ENCODE measurements around the gene SPA17.

SPA17 gene

DNA sequence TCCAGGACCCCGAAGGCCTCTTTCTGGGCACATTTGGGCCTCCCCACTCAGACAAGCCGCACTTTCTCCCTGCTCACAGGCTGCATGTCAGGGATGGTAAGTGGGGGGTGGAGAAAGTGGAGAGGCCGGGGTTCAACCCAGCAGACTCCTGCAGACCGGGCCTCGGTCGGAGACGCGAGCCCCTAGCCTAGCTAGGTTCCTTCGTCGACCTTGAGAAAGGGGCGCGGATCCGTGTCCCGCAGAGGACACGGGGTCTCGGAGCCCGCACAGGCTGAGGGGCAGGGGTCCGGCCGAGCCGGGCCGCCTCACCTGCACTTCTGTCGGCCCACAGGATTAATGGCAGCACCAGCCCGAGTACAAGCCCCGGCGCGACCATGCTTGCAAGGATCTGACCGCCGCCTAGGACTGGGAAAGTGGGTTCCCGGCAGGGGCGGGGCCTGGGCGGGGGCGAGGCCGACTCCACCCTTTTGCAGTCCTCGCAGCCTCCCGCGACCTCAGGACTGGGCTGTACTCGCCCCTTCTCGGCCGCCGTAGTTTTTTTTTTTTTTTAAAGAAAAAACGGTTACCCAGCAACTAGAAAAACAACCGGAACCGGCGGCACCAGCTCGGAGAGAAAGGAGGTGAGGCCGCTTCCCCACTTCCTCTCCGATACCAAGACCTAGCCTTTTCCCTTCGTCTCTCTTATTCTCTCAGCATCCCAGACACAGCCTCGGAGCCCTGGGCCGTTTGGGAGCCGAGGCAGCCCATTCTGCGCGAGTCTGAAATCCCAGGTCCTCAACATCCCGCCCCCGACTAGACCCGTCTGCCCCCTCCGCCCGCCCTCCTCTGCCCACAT lies at the start of gene SPA17, which contains the start of gene SIAE:
Gene SPA17 (plus strand): TSS at position 572 of the 835 bp plus-strand sequence. CDS start 1,361 bp downstream, outside the sequence.
Gene SIAE (minus strand): TSS at position 407 of the 835 bp plus-strand sequence. CDS start 31 bp downstream, at position 376.
- peak; percentile 85 for DNase-seq

DNA sequence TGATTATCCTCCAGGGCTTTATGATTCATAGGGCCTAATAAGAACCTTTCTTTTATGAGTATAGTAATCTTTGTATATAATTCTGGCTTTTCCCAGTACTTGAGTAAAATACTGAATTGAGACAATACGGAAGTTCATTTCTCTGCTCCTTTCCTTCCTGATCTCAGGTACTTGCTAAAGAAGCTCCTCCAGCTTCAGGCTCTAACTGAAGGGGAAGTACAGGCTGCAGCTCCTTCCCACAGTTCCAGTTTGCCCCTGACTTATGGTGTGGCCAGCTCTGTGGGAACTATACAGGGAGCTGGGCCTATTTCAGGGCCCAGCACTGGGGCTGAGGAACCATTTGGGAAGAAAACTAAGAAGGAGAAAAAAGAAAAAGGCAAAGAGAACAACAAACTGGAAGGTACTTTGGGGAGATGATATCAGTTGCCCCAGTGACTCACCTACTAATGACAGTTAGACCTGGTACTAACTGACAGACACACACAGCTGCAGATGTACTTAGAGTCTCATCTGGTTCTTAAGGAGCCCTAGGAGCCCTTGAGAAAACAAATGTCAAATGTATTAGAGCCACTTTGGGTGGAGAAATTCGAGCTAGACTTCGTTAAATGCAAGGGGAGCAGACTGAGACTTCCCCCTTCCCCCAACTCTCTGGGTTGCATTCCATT lies 48.1 kb upstream of the SPA17 start:
- DNase-seq: peak in 1 of 2 experiments; percentile 20

DNA sequence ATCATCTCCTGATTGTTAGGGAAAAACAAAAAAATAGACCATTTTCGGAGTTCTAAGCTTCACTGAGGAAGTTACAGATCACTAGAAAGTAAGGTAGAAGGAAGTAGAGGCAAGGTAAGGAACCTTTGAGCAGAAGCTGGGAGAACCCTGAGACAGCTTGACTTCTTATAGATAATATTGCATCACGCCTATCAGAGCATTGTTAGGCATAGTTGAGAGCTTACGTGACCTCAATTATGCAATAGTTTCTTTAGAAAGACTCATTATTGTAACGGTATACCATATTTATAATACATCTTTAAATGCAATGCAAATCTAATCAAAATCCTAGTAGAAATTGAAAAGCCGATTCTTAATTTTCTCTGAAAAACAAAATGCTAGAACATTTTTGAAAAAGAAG lies 46.2 kb upstream of the SPA17 start:
- no peak for DNase-seq

DNA sequence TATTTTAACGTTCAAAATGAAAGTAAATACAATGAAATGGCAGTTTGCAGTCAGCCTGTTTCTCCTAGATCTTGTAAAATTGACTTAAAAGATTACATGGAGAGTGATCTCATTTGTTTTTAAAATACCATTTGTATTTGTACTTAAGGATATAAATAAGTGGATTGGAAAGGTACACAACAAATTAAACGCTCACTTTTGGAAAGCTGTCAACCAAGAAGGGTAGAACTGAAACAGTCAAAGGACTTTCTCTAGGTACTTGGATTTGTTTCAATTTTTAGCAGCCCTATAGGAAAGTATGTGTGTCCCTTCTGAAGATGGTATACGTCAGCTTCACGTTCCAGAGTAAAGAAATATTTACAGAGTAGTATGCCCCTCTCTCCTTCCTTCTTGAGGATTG lies 43.7 kb upstream of the SPA17 start:
- no peak for DNase-seq

DNA sequence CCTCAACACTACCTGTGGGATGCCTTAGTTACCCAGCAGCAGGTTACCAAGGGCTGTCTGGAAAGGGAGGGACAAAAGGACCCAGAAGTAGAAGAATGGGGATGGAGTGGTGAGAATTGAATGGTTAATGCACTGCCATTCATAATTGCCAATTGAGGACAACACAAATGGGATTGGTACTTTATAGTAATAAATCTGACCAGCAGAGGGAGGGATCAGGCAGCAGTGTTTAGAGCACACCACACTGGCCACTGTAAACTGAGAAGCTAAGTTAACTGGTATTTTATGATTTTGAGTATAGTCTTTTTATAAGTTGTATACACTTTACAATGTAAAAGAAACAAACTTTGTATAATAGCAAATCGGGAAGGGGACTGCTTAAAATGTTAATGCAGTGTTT lies 40.3 kb upstream of the SPA17 start:
- DNase-seq: peak in 1 of 2 experiments; percentile 9

DNA sequence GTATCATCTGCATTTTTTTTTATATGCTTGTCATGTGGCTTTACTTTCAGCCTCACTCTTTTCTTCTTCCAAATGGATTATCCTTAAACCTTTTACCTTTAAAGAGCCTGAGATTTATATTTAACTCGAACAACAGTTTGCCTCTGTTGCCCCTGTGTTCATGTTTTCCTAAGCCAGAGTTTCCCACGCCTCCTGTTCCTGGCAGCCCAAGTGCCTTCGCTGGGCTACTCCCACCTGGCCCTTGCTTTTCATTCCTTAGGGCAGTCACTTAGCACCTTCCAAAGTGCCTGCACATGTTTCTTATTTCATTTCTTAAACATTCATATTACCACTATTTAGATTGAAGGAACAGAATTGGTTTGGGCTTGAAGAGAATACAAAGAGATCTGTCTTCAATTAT lies 37.8 kb upstream of the SPA17 start:
- DNase-seq: no peak

DNA sequence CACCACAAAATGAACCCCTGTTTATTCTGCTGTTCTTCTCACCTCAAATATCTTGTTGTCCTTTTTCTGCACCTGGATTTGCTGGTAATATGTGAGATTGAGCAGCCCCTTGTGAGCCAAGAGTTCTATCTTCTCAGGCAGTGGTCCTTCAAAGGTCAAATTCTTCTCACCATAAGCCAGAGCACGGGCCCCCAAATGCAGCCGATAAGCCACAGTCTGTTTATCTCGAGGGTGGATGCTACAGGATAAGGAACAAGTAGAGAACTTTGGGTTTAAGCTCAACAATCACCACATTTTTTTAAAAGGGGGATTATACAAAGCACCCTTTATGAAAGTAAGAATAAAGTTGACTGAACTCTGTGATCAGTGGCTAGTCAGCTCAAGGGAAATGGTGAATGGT lies 35.2 kb upstream of the SPA17 start:
- DNase-seq: no peak

DNA sequence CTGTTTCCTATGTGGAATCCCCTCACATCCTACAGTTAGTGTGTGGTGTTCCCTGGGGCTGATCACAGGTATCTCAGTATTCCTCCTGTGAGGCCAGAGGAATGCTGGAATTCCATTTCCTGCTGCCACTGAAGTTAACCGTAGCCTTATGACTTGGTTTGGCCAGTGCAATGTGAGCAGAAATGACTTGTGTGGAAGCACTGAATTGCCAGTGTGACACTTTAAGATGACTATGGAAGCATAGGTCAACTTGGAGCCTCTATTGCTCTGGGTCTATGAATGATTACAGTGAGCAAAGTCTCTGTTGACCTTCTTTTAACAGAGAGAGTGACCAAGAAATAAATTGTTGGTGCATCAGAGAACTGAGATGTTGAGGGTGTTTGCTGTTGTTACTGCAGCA lies 34.5 kb upstream of the SPA17 start:
- no peak for DNase-seq

- DNase-seq: peak in 1 of 2 experiments; percentile 7
Measured at GRCh38 chr11:124640666-124641065, 33.0 kb upstream of the SPA17 start.

DNA sequence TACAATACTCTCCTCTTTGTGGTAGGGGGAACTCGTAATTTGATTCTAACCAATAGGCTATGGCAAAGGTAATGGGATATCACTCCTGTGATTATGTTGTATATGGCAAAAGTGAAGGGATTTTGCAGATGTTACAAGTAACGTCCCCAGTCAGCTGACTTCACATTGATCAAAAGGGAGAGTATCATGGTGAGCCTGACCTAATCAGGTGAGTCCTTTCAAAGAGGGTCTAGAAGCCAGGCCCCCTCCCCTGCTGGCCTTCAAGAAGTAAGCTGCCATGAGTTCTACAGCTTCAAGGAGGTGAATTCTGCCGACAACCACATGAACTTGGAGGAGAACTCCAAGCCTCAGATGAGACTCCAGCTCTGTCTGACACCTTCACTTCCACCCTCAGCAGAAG lies 31.1 kb upstream of the SPA17 start:
- DNase-seq: no peak

GRCh38 chr11:124643042-124643604 lies 30.6 kb upstream of the SPA17 start:
- no peak for DNase-seq

GRCh38 chr11:124643605-124644425 lies 29.9 kb upstream of the SPA17 start:
- DNase-seq: no peak

- peak; percentile 64 to 78 for DNase-seq
Measured at GRCh38 chr11:124644426-124645280, 29.1 kb upstream of the SPA17 start.

GRCh38 chr11:124646148-124646547 lies 27.6 kb upstream of the SPA17 start:
- no peak for DNase-seq

DNA sequence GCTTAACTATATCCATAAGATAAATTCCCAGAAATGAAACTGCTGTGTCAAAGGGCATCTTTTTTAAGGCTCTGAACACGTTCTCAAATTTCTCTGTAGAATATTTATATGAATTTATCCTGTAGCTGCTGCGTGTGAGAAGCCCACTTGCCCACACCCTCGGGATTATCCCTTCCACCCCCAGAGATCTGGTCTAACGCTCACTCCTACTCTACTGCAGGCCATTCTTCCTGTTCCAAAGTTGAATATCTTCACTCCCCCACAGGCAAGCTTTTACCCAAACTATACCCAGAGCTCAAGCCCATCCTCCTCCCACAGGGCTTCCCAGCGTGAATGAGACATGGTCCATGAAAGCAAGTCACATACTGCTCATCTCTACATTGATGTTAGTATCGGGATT lies 25.1 kb upstream of the SPA17 start:
- DNase-seq: no peak

- peak; percentile 82 to 91 for DNase-seq
Measured at GRCh38 chr11:124656774-124657630, 16.7 kb upstream of the SPA17 start.

DNA sequence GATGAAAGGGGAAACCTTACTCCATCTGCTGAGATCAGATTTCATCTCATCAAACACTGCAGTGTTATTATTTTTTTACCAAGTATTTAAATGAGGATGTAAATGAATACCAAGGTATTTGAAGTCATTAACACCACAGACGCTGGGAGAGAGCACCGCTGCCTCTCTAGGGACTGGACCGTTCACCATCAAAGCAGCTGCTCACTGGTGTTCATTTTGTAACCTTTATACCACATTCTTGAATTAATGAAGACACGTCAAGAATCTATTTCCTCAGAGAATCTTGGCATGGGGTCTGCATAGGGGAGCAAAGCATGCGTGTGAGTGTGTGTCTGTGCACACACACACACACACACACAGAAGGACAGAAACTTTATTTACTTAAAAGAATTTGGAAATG lies 15.8 kb upstream of the SPA17 start:
- DNase-seq: peak; percentile 36 to 82

DNA sequence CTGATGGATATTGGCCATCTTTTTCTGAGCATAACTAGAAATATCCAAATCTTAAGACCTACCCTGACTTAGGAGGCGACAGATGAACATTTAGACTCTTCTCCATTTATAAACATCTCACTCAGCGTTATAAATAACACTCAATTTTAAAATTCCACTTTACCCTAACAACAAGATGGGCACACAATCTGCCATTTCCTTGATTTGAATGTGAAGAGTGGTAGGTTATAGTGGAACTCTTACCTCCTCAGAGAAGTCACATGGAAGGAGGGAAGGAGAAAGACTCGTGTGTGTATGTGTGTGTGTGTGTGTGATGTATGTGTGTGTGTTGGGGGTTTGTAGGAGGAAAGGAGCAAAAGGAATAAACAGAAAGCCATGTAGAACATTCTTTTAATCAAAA lies 15.2 kb upstream of the SPA17 start:
- DNase-seq: peak in 1 of 2 experiments; percentile 20

GRCh38 chr11:124658986-124659385 lies 14.7 kb upstream of the SPA17 start:
- no peak for DNase-seq

GRCh38 chr11:124661553-124661952 lies 12.2 kb upstream of the SPA17 start:
- DNase-seq: no peak

DNA sequence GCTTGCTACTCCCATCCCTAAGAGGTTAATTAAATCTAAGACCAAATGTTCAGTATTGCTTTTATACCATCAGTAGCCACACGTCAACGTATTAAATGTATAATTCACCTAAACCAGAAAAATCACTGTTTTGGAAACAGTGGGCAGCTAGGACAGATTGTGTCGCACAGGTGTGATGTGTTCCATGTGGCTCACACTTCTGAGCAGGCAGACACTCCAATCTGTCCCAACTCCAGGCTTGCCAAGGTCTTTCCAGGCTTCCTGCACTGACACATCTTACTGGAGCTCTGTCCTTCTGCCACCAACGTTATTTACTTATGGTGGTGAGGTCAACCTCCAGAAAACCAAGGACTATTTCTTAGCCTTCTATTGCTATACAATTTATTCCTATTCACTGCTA lies 11.6 kb upstream of the SPA17 start:
- DNase-seq: no peak
